AG04449 (cell line): ENCODE data around the gene FPGS.

Experiments used
- CTCF ChIA-PET: fragments of 350-600 bp; formaldehyde crosslinking; extraction: SDS; loops from one replicate; lab custom pipeline; 2021; ENCODE audit warnings: antibody characterized with exemption; lab: Yijun Ruan, JAX
- POLR2A ChIA-PET: fragments of 400-600, 350-600 bp; formaldehyde crosslinking; extraction: SDS; loops from one replicate; lab custom pipeline; 2020; ENCODE audit warnings: antibody characterized with exemption, inconsistent platforms; lab: Yijun Ruan, JAX
- DNase-seq: peaks from one replicate; pipeline ENCODE4 v3.0.0-alpha.2; 2010; ENCODE audit warnings: low read depth, low spot score
- H3K4me3 ChIP-seq: 2 replicates; pipeline ENCODE4 v1.5.1; 2011; ENCODE audit warnings: low read depth, mild to moderate bottlenecking, control low read depth, low read length
- CTCF ChIP-seq: IDR thresholded peaks from one replicate; pipeline ENCODE4 v1.5.1; 2011; ENCODE audit warnings: mild to moderate bottlenecking, moderate library complexity, low read length, control low read depth, inconsistent platforms; ENCODE audit not compliant: insufficient read depth; ENCODE audit errors: missing control alignments

Gene FPGS

GRCh38 chr9:127762111-127762676 lies 40.5 kb upstream of the FPGS start:
- no peak overlapping the region for H3K4me3 ChIP-seq
- TF ChIP-seq CTCF, result no peak
- CTCF ChIA-PET, result interaction anchor here (0.7 to 2.1 kb wide), 3 partner anchors 28 to 159 kb away, joined by 3 to 4 read pairs (median 4); partner anchors contain the start of gene TOR2A
- no peak for DNase-seq
- POLR2A ChIA-PET, result no interaction called here

- no peak for DNase-seq
- no peak overlapping the region for H3K4me3 ChIP-seq
- TF ChIP-seq CTCF, result no peak
- ChIA-PET CTCF (interaction anchor here (0.8 to 2.1 kb wide), 4 partner anchors 21 to 157 kb away, joined by 3 to 4 read pairs (median 4); partner anchors contain the start of gene CDK9), POLR2A (no interaction called here)
These were observed 38.7 kb upstream of the FPGS start for GRCh38 chr9:127763918-127764384.

- no peak for TF ChIP-seq CTCF
- ChIA-PET CTCF (interaction anchor here (1.2 to 4.9 kb wide), 4 partner anchors 19 to 154 kb away, joined by 5 to 26 read pairs (median 7); partner anchors contain the start of gene TOR2A), POLR2A (no interaction called here)
- no peak overlapping the region for H3K4me3 ChIP-seq
- DNase-seq, result no peak
These were observed 37.3 kb upstream of the FPGS start for GRCh38 chr9:127765418-127765817.

- DNase-seq, result no peak
These were observed 35.3 kb upstream of the FPGS start for GRCh38 chr9:127767410-127767809.

GRCh38 chr9:127767909-127768331 lies 34.8 kb upstream of the FPGS start:
- ChIA-PET CTCF (interaction anchor here (0.7 to 10.4 kb wide), 7 partner anchors 13 to 181 kb away, joined by 3 to 93 read pairs (median 6); partner anchors contain the start of genes CDK9 and TOR2A), POLR2A (no interaction called here)
- DNase-seq, result no peak
- TF ChIP-seq CTCF, result no peak
- H3K4me3 ChIP-seq, result no peak overlapping the region

More at GRCh38 chr9:127767410-127767809, 35.3 kb upstream of the FPGS start:
- no peak overlapping the region for H3K4me3 ChIP-seq
- ChIA-PET POLR2A (no interaction called here), CTCF (interaction anchor here (0.7 to 10.4 kb wide), 8 partner anchors 13 to 181 kb away, joined by 3 to 93 read pairs (median 6); partner anchors contain the start of genes CDK9 and TOR2A)
- TF ChIP-seq CTCF, result no peak

- ChIA-PET CTCF (interaction anchor here (0.8 to 10.4 kb wide), 5 partner anchors 15 to 153 kb away, joined by 3 to 93 read pairs (median 7); partner anchors contain the start of genes CDK9 and TOR2A), POLR2A (no interaction called here)
- no peak for DNase-seq
- no peak overlapping the region for H3K4me3 ChIP-seq
- no peak for TF ChIP-seq CTCF
These were observed 34.0 kb upstream of the FPGS start for GRCh38 chr9:127768698-127769097.
